Measurements from ENCODE around the gene PIAS4.

PIAS4 gene

GRCh38 chr19:4012092-4012974, 4.8 kb downstream of the PIAS4 start:
- no peak for DNase-seq (ENCODE audit: extremely low read depth, low read depth)
- TF ChIP-seq CTCF (IDR thresholded peaks at IDR 0.05; ENCODE audit: low read depth, low read length) = no peak

GRCh38 chr19:4012975-4013634, 5.6 kb downstream of the PIAS4 start:
- no peak for TF ChIP-seq CTCF (IDR thresholded peaks at IDR 0.05; ENCODE audit: low read depth, low read length)
- DNase-seq (ENCODE audit: extremely low read depth, low read depth) = no peak

GRCh38 chr19:4013886-4014540, 6.5 kb downstream of the PIAS4 start:
- no peak for DNase-seq (ENCODE audit: extremely low read depth, low read depth)
- TF ChIP-seq CTCF (IDR thresholded peaks at IDR 0.05; ENCODE audit: low read depth, low read length) = no peak

- no peak for TF ChIP-seq CTCF (IDR thresholded peaks at IDR 0.05; ENCODE audit: low read depth, low read length)
- DNase-seq (ENCODE audit: extremely low read depth, low read depth) = no peak
These were observed 7.3 kb downstream of the PIAS4 start for GRCh38 chr19:4014541-4015491.

GRCh38 chr19:4015705-4016402, 8.3 kb downstream of the PIAS4 start:
- no peak for DNase-seq (ENCODE audit: extremely low read depth, low read depth)
- TF ChIP-seq CTCF (IDR thresholded peaks at IDR 0.05; ENCODE audit: low read depth, low read length) = no peak

GRCh38 chr19:4016486-4016885, 8.9 kb downstream of the PIAS4 start:
- no peak for TF ChIP-seq CTCF (IDR thresholded peaks at IDR 0.05; ENCODE audit: low read depth, low read length)
- no peak for DNase-seq (ENCODE audit: extremely low read depth, low read depth)

Measured in AG09319 (cell line).